Activated naive CD4-positive, alpha-beta T cell treated with anti-CD3 and anti-CD28 coated beads, Interleukin-2, amount 10 ng/mL, durations not matched to agents 7 days and 5 days (primary cell): Measurements from ENCODE around the gene UMODL1.
"Not testable (repeated sequence)": the region's sequence is repeated elsewhere in the genome, so short reads cannot be mapped to it uniquely, and the experiment has no call there.

ENCODE experiments used
- CTCF ChIA-PET: fragments of 350-600 bp; sonication (Branson Sonifier 250); formaldehyde crosslinking; loops from one replicate; lab custom pipeline; 2021; ENCODE audit warnings: antibody characterized with exemption; lab: Charles Lee
- DNase-seq: peaks from one replicate; pipeline ENCODE4 v3.0.0-alpha.2; 2020
- H3K27ac Mint-ChIP-seq: one replicate; pipeline ENCODE4 v1.8.0; 2021; ENCODE audit warnings: mild to moderate bottlenecking, moderate library complexity, mixed read lengths
- H3K27me3 Mint-ChIP-seq: one replicate; pipeline ENCODE4 v1.8.0; 2021; ENCODE audit warnings: mild to moderate bottlenecking, mixed read lengths
- H3K36me3 Mint-ChIP-seq: one replicate; pipeline ENCODE4 v1.8.0; 2021; ENCODE audit warnings: mixed read lengths
- H3K4me1 Mint-ChIP-seq: one replicate; pipeline ENCODE4 v1.8.0; 2021; ENCODE audit warnings: mixed read lengths
- H3K4me3 Mint-ChIP-seq: one replicate; pipeline ENCODE4 v1.8.0; 2021; ENCODE audit warnings: mild to moderate bottlenecking, moderate library complexity, mixed read lengths
- H3K9me3 Mint-ChIP-seq: one replicate; pipeline ENCODE4 v1.8.0; 2021; ENCODE audit warnings: mixed read lengths

The UMODL1 gene

GRCh38 chr21:42075686-42076471, 4.8 kb downstream of the UMODL1 start:
- no peak for DNase-seq
- no peaks in the 10 kb centered on the region for H3K36me3 Mint-ChIP-seq
- CTCF ChIA-PET = interaction anchor here (1.5 kb wide), 1 partner anchor 32 kb away, joined by 6 read pairs; no protein-coding TSS in a partner anchor
- no peak overlapping the region for H3K27ac Mint-ChIP-seq
- no peaks in the 10 kb centered on the region for H3K4me1 Mint-ChIP-seq
- no peaks in the 10 kb centered on the region for H3K9me3 Mint-ChIP-seq
- peaks cover 45% of the 10 kb centered on the region for H3K27me3 Mint-ChIP-seq
- no peak overlapping the region for H3K4me3 Mint-ChIP-seq

DNA sequence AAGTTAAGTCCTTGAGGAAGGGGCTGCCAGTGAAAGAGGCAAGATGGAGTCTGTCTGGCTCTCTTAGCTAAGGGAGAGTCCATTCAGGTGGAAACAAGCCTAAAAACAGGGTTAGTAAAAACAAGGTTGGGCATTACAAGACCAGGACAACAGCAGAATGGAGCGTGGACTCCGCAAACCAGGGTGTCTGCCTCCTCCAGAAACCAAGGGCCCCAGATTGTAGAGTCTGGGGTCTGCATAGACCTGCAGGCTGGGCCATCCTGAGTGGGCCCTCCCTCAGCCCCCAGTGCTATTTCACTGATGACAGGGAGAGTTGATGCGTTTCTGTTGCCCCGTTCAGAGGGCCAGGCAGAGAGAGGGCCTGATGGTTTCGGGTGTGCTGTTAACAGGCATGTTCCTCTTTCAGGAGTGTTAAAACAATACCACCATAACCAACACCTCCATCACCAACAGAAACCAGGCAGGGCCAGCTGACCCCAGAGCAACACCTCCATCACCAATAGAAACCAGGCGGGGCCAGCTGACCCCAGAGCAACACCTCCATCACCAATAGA, 6.6 kb downstream of the UMODL1 start:
- CTCF ChIA-PET, H3K27ac Mint-ChIP-seq, DNase-seq, H3K4me3 Mint-ChIP-seq, H3K9me3 Mint-ChIP-seq, H3K4me1 Mint-ChIP-seq, H3K36me3 Mint-ChIP-seq: not testable (repeated sequence)
- H3K27me3 Mint-ChIP-seq = peaks cover 47% of the 10 kb centered on the region

- H3K27ac Mint-ChIP-seq, DNase-seq, H3K4me1 Mint-ChIP-seq, H3K4me3 Mint-ChIP-seq, H3K9me3 Mint-ChIP-seq, H3K36me3 Mint-ChIP-seq, CTCF ChIA-PET: not testable (repeated sequence)
- peaks cover 48% of the 10 kb centered on the region for H3K27me3 Mint-ChIP-seq
Observed at GRCh38 chr21:42078247-42079007, 7.3 kb downstream of the UMODL1 start.

DNA sequence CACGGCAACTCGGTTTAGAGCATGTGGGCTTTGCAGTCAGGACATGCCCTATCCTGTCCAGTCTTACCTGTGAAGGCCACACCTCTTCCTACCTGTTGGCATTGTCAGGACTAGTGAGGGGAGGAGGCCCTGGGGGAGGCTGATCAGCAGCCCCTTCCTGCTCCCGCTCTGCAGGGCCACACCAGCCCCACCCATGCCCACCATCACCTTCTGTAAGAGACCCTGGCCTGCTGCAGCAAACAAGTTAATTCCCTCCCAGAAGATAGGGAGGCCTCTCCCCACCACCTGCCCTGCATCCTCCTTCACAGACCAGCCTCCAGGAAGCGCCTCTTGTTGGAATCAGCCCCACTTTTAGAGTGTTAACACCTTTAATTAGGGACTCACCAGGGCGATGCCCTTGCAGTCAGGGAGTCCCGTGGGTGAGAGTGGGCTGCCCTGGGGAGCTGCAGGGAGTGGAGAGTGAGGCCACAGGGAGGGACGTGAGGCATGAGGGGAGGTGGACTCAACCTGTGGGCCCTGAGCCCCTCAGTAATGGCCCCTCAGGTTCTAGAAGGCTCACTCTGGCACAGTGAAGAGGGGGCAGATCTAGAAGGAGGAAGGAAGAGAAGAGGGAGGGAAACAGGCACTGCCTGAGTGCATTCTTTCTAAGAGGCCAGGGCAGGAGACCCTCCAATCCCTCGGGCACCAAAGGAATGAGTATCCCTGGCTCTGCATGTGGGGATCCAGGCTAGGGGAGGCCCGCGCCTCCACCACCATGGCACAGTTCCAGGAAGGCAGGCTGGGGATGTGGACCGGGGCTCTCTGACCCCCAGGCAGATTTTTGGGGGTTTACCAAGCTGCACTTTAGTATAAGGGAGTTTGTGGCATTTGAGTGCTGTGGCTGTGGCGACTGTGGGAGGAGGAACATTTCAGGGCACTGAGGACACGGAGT, 8.2 kb downstream of the UMODL1 start:
- peaks cover 41% of the 10 kb centered on the region for H3K27me3 Mint-ChIP-seq
- H3K36me3 Mint-ChIP-seq = no peaks in the 10 kb centered on the region
- no peaks in the 10 kb centered on the region for H3K9me3 Mint-ChIP-seq
- no peak overlapping the region for H3K4me3 Mint-ChIP-seq
- H3K27ac Mint-ChIP-seq = no peak overlapping the region
- H3K4me1 Mint-ChIP-seq = no peaks in the 10 kb centered on the region
- no peak for DNase-seq
- CTCF ChIA-PET = no interaction called here

DNA sequence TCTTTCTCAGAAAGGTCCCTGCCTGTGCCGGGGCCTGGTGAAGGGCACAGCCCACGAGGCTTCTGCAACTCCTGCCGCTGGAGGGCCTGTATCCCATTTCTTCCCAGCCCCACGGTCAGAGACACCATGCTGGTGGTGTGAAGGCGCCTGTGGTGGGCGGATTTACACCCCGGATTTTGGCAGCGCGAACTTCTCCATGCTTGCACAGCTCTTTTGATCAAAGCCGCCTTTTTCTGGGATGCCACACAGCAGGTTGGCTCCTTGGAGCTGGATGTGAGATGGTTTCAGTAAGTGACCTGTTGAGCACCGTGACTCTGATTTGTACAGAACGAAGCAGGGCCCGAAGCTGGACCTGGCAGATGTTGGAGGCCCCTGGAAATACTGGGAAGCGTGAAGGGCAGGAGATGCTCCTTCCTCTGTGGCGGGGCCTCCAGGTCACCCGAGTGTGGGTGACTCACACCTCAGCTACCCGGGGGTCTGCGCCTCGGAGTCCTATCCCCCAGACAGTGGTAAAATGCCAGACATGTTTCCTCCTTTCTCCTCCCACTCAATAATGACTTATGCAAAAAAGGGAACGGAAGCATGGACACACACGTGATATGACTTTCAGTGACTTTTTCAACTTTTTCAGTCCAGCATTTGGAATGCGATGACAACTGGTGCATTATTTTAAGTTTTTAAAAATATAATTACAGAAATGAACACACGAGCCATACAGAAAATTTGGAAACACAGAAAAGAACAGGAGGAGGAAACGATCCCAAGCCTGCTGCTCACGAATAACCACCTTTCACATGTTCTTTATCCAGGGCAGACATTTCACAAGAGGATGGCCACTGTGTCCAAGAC, 9.0 kb downstream of the UMODL1 start:
- no peaks in the 10 kb centered on the region for H3K9me3 Mint-ChIP-seq
- no peaks in the 10 kb centered on the region for H3K36me3 Mint-ChIP-seq
- no peak overlapping the region for H3K27ac Mint-ChIP-seq
- H3K4me3 Mint-ChIP-seq = no peak overlapping the region
- no peaks in the 10 kb centered on the region for H3K4me1 Mint-ChIP-seq
- CTCF ChIA-PET = no interaction called here
- DNase-seq = no peak
- H3K27me3 Mint-ChIP-seq = peaks cover 38% of the 10 kb centered on the region

GRCh38 chr21:42080788-42081083, 9.6 kb downstream of the UMODL1 start:
- Mint-ChIP-seq H3K4me3 (no peak overlapping the region), H3K36me3 (no peaks in the 10 kb centered on the region), H3K9me3 (no peaks in the 10 kb centered on the region), H3K27me3 (peaks cover 38% of the 10 kb centered on the region), H3K27ac (no peak overlapping the region), H3K4me1 (no peaks in the 10 kb centered on the region)
- no peak for DNase-seq
- CTCF ChIA-PET = interaction anchor here (0.8 kb wide), 1 partner anchor 27 kb away, joined by 3 read pairs; no protein-coding TSS in a partner anchor

DNA sequence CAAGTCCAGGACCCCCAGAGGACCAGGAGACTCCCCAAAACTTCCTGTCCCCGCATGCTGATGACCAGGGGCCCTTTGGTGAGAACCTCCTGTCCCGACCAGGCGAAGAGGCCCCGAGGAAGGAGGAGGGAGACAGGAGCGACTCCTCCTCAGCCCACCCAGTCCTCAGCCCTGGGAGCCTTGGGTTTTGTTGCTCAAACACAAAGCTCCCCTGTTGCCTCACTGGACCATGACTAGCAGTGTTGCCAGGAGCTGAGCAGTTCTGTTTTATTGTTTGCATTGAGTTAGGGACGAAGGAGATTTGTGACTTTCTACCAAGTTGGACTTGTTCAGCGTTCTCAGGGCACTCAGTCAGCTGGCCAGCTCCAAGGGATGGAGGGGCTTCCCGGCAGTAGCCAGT, 10.0 kb downstream of the UMODL1 start:
- Mint-ChIP-seq H3K36me3 (no peaks in the 10 kb centered on the region), H3K4me1 (no peaks in the 10 kb centered on the region), H3K27me3 (peaks cover 38% of the 10 kb centered on the region), H3K9me3 (no peaks in the 10 kb centered on the region), H3K27ac (no peak overlapping the region), H3K4me3 (no peak overlapping the region)
- CTCF ChIA-PET = interaction anchor here (0.8 kb wide), 1 partner anchor 27 kb away, joined by 3 read pairs; no protein-coding TSS in a partner anchor
- no peak for DNase-seq

DNA sequence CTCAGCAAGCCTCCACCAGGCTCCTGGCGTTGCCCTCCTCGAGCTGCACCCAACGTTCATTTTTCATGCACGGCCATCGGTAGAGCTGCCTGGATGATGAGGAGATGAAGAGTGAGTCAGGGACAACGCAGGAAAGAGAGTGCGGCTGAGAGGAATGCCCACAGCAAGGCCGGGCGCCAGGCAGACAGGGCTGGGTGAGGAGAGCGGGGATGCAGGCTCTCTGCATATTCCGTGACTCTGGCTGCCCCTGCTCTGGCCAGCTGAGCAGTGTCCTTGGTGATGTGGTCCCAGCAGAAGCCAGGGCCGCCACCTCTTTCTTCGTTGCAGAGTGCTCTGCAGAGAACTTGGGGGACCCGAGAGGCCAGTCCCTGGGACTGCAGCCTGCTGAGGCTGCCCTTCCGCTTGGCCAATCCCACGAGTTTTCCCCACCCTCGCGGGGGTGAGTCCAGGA, 10.8 kb downstream of the UMODL1 start:
- CTCF ChIA-PET = interaction anchor here (1.0 to 1.2 kb wide), 2 partner anchors 20 to 26 kb away, joined by 3 to 6 read pairs; no protein-coding TSS in a partner anchor
- H3K9me3 Mint-ChIP-seq = no peaks in the 10 kb centered on the region
- peaks cover 38% of the 10 kb centered on the region for H3K27me3 Mint-ChIP-seq
- no peaks in the 10 kb centered on the region for H3K4me1 Mint-ChIP-seq
- H3K36me3 Mint-ChIP-seq = no peaks in the 10 kb centered on the region
- no peak overlapping the region for H3K4me3 Mint-ChIP-seq
- DNase-seq = no peak
- H3K27ac Mint-ChIP-seq = no peak overlapping the region

GRCh38 chr21:42082501-42083360, 11.6 kb downstream of the UMODL1 start:
- Mint-ChIP-seq H3K27me3 (peaks cover 38% of the 10 kb centered on the region), H3K36me3 (no peaks in the 10 kb centered on the region), H3K4me1 (no peaks in the 10 kb centered on the region), H3K9me3 (no peaks in the 10 kb centered on the region), H3K27ac (no peak overlapping the region), H3K4me3 (no peak overlapping the region)
- CTCF ChIA-PET = interaction anchor here (1.0 to 1.4 kb wide), 3 partner anchors 9 to 25 kb away, joined by 3 to 6 read pairs (median 3); no protein-coding TSS in a partner anchor
- DNase-seq = no peak

DNA sequence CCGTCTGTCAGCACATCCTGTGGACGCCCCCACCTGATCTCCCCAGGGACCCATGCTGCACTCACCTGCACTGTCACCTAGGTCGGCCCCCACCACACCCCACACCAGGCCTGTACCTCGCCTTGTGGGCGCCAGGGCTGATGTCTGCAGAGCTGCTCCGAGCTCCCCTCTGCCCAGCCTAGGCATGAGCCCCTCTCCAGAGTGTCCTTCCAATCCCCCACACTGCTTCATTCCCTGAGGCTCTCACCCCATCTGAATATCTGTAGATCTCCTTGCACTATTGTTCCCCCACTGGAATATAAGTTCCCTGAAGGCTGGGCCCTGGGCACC, 12.2 kb downstream of the UMODL1 start:
- Mint-ChIP-seq H3K27ac (no peak overlapping the region), H3K27me3 (peaks cover 38% of the 10 kb centered on the region), H3K4me3 (no peak overlapping the region), H3K9me3 (no peaks in the 10 kb centered on the region), H3K4me1 (no peaks in the 10 kb centered on the region), H3K36me3 (no peaks in the 10 kb centered on the region)
- DNase-seq = no peak
- CTCF ChIA-PET = interaction anchor here (1.4 kb wide), 1 partner anchor 10 kb away, joined by 3 read pairs; no protein-coding TSS in a partner anchor

DNA sequence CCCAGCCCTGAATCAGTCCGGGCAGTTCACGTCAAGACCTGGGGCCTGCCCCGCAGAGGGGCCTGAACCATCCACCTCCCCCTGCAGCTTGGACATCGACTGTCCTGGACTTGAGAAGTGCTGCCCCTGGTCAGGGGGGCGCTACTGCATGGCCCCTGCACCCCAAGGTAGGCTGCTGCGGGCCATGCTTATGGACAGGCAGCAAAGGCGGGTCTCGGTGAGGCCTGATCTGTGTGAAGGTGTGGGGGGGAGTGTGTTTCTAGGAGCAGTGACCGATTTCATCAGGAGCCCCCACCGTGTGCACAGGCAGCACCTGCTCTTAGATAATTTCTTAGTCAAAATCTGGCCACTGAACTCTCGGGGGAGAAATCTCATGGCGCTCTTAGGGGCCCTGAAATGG, 13.0 kb downstream of the UMODL1 start:
- Mint-ChIP-seq H3K27me3 (peaks cover 35% of the 10 kb centered on the region), H3K4me1 (peaks cover 7% of the 10 kb centered on the region), H3K36me3 (no peaks in the 10 kb centered on the region), H3K27ac (no peak overlapping the region), H3K4me3 (no peak overlapping the region), H3K9me3 (no peaks in the 10 kb centered on the region)
- CTCF ChIA-PET = no interaction called here
- no peak for DNase-seq

DNA sequence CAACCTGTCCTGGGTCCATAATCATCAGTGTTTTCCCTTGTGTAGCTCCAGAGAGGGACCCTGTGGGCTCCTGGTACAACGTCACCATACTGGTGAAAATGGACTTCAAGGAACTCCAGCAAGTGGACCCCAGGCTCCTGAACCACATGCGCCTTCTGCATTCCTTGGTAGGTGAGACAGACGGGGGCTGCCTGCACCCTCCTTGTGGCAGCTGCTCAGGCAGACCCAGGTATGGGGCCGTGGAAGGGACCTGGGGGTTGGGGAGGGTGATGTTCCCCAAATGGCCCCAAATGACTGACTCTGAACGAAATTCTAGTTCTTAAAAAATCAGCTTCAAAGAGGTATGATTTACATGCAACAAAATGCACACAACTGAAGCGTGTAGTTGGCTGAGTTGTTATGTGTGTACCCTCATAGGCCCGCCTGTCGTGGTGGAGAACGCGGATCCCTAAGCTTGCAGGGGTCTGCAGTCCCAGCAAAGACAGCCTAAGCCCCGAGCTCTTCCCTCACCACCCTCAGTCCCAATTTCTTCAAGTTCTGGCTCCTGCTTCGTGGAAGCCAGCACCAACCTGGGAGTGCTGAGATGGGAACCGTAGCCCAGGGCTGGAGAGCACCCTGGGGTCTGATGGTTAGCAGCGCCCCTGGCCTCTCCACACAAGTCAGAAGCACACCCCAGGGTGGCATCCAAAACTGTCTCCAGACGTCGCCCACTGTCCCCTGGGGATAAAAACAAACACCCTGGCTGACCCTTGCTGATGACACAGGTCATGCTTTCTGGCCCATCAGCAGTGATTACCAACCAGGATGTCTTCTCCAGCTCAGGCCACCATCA, 14.3 kb downstream of the UMODL1 start:
- peaks cover 18% of the 10 kb centered on the region for H3K4me1 Mint-ChIP-seq
- H3K27me3 Mint-ChIP-seq = peaks cover 32% of the 10 kb centered on the region
- H3K4me3 Mint-ChIP-seq = no peak overlapping the region
- CTCF ChIA-PET = interaction anchor here (0.6 to 2.5 kb wide), 2 partner anchors 23 to 324 kb away, joined by 3 to 9 read pairs; no protein-coding TSS in a partner anchor
- H3K27ac Mint-ChIP-seq = no peak overlapping the region
- no peaks in the 10 kb centered on the region for H3K36me3 Mint-ChIP-seq
- DNase-seq = no peak
- no peaks in the 10 kb centered on the region for H3K9me3 Mint-ChIP-seq
